Stomach (tissue), 9 donors: ENCODE results near the gene SALL2. TPM values are rescaled to one million over a fixed set of nuclear protein-coding genes. Genes with fewer than 3 reads are reported as not detected.
A peak's percentile ranks its signal among the peaks of the same experiment; 100 is the strongest.

ENCODE experiments used
- DNase-seq, 2 donors: peaks; one replicate each; pipeline versions ENCODE4 v3.0.0 to v3.0.0-alpha.2; 2013 to 2019
- H3K27ac ChIP-seq, 5 donors: fragments of 200-600 bp in 4 of 5; sonication (generic) in 4 of 5; one replicate each; pipeline ENCODE4 v1.5.1; 2013 to 2019; ENCODE audit warnings: mild to moderate bottlenecking in 1 of 5, moderate library complexity in 1 of 5
- H3K27me3 ChIP-seq, 3 donors: fragments of 200-600 bp; sonication (generic); one replicate each; pipeline ENCODE4 v1.5.1; 2017 to 2019; ENCODE audit warnings: mixed run types in 1 of 3
- H3K36me3 ChIP-seq, 4 donors: fragments of 200-600 bp; sonication (generic); 1 replicate in 3 of 4; 2 replicates in 1 of 4; pipeline ENCODE4 v1.5.1; 2016 to 2019
- H3K4me1 ChIP-seq, 4 donors: fragments of 200-600 bp; sonication (generic); one replicate each; pipeline ENCODE4 v1.5.1; 2016 to 2019
- H3K4me3 ChIP-seq, 4 donors: fragments of 200-600 bp; sonication (generic) in 3 of 4; one replicate each; pipeline ENCODE4 v1.5.1; 2016 to 2019; ENCODE audit warnings: mild to moderate bottlenecking in 1 of 4
- H3K9me3 ChIP-seq, 4 donors: fragments of 200-600 bp; sonication (generic); one replicate each; pipeline ENCODE4 v1.5.1; 2016 to 2019
- CTCF ChIP-seq, 7 experiments: fragments of 450-650 bp in 4 of 7; fragments of 200-600 bp in 3 of 7; sonication (generic) in 3 of 7; IDR thresholded peaks; one replicate each; pipeline ENCODE4 v1.5.1; 2016 to 2019; ENCODE audit warnings: antibody characterized with exemption in 7 of 7, control low read depth in 2 of 7, mild to moderate bottlenecking in 1 of 7
- EP300 ChIP-seq: sonication (generic); formaldehyde crosslinking; IDR thresholded peaks from one replicate; pipeline ENCODE4 v1.6.1; 2017; ENCODE audit warnings: antibody characterized with exemption
- POLR2A ChIP-seq, 4 donors: fragments of 450-650 bp; IDR thresholded peaks; one replicate each; pipeline ENCODE4 v1.6.1; 2016; ENCODE audit warnings: antibody characterized with exemption in 4 of 4, control low read depth in 2 of 4, mild to moderate bottlenecking in 1 of 4, moderate library complexity in 1 of 4
- POLR2AphosphoS5 ChIP-seq, 3 donors: sonication (generic); formaldehyde crosslinking; IDR thresholded peaks; one replicate each; pipeline ENCODE4 v1.6.1; 2016; ENCODE audit warnings: antibody characterized with exemption in 3 of 3
- WGBS, 5 donors: extraction: QIAGEN DNeasy Blood & Tissue Kit in 3 of 5; methylation state at CpG; one replicate each; pipeline versions ENCODE4 v1.1.5 to v1.1.7; 2013 to 2018; 5-methylcytosine and 5-hydroxymethylcytosine counted together
- intact Hi-C: fragments of 100-400 bp; cut with DNase I; formaldehyde crosslinking; loops from one replicate; pipeline ENCODE4 v1.15.1; 2023; ENCODE audit warnings: low total_unique reads
- polyA plus RNA-seq, 3 donors: library from polyadenylated mRNA; stranded (reverse); fragments of 200-250 nt; gene quantifications; one replicate each; pipeline ENCODE4 v1.2.3, GENCODE V29; 2013
- total RNA-seq, 5 donors: library from RNA; depleted of rRNA; stranded (reverse); fragments of >200 nt; gene quantifications; one replicate each; pipeline versions ENCODE4 v1.1.0 to v1.2.3, GENCODE V29; 2014 to 2016
- donor health status: healthy with polysubstance abuse.
- donor health status: Bipolar disorder and iron deficiency.
- donor health status: healthy.

SALL2 gene
- total and polyA plus RNA-seq, 8 donors: 2.5 to 15.2 (median 3.2) TPM; not detected in 2

- no peak overlapping the region for H3K27ac ChIP-seq
- H3K36me3 ChIP-seq: peaks cover 48 to 79% (median 72%) of the 10 kb centered on the region in 4 donors
- no peaks in the 10 kb centered on the region for H3K27me3 ChIP-seq
- TF ChIP-seq POLR2A (IDR thresholded peaks at IDR 0.05) (no peak), POLR2AphosphoS5 (IDR thresholded peaks at IDR 0.05) (no peak), EP300 (no peak), CTCF (IDR thresholded peaks at IDR 0.05) (no peak)
- no peak overlapping the region for H3K4me3 ChIP-seq
- 93 to 100% (median 94%) methylated on average over 5 of the region's 5 CpGs for WGBS, 5 donors
- H3K4me1 ChIP-seq: peaks cover 0 to 16% (median 8%) of the 10 kb centered on the region in 4 donors
- intact Hi-C loops: no loop called here
- H3K9me3 ChIP-seq: no peaks in the 10 kb centered on the region
- no peak for DNase-seq
Observed at GRCh38 chr14:21501568-21501967, 24.6 kb downstream of the SALL2 start.

DNA sequence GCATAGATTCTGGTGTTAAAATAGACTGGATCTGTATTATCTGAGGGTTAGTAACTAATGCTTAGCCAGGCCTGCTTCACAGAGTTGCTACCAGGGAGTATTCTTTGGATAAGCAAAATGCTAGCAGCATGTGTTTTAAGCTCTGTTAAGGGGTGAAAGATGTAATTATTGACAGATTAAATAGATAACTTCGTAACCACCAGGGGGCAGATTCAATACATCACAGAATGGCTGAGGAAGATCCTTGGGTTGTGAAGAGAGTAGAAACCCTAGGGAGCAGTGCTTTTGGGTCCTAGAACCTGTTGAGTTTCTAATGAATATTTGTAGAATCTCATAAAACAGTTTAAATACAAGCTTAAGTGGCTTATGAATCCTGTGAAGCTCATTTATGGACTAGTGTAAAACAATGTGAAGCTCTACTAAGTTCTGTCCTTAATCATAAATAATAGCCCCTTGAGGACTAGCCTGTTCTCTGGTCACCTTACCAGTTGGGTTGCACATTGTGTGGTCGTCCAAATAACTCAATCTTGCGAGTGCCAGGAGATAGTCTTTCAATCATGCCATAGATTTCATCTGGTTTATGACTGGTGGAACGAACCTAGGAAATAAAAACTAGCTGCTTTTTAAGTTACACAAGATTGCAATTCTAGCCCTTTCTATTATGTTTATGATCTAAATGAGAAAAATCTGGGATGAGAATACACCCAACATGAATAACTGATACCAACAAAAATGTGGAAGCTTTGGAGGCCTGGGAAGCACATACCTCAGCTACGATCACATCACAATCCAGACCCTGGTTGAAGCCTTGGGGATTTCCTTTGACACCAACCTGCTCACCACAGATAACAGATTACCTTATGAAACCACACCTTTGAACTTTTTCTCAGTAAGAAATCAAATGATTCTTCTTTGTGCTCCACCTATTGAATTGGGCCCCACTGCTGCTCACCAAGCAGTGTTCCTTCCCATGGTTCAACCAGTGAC is 27.3 kb downstream of the SALL2 start:
- TF ChIP-seq CTCF (IDR thresholded peaks at IDR 0.05): peak in 3 of 7 experiments; percentile 28 to 41 (median 37)
- no peak for TF ChIP-seq POLR2A (IDR thresholded peaks at IDR 0.05)
- Histone ChIP-seq H3K9me3 (no peaks in the 10 kb centered on the region), H3K27ac (no peak overlapping the region), H3K4me3 (no peak overlapping the region), H3K4me1 (no peaks in the 10 kb centered on the region), H3K36me3 (peaks cover 72 to 100% (median 100%) of the 10 kb centered on the region in 4 donors), H3K27me3 (no peaks in the 10 kb centered on the region)
- intact Hi-C loops: loop anchor here (10.0 kb wide), 1 partner anchor 56 kb away; no protein-coding TSS in a partner anchor
- 61 to 64% (median 63%) methylated on average over 5 of the region's 5 CpGs for WGBS, 5 donors
- peak in 1 of 2 donors; percentile 79 for DNase-seq

GRCh38 chr14:21496453-21496852 is 29.7 kb downstream of the SALL2 start:
- no peak overlapping the region for H3K4me3 ChIP-seq
- H3K27ac ChIP-seq: no peak overlapping the region
- no peaks in the 10 kb centered on the region for H3K27me3 ChIP-seq
- TF ChIP-seq EP300 (no peak), CTCF (IDR thresholded peaks at IDR 0.05) (no peak)
- intact Hi-C loops: loop anchor here (10.0 kb wide), 1 partner anchor 58 kb away; no protein-coding TSS in a partner anchor
- H3K9me3 ChIP-seq: no peaks in the 10 kb centered on the region
- no peak for DNase-seq
- WGBS, 5 donors: 85 to 91% (median 88%) methylated on average over 2 of the region's 2 CpGs
- no peaks in the 10 kb centered on the region for H3K4me1 ChIP-seq
- H3K36me3 ChIP-seq: peaks cover 84 to 100% (median 100%) of the 10 kb centered on the region in 4 donors

DNA sequence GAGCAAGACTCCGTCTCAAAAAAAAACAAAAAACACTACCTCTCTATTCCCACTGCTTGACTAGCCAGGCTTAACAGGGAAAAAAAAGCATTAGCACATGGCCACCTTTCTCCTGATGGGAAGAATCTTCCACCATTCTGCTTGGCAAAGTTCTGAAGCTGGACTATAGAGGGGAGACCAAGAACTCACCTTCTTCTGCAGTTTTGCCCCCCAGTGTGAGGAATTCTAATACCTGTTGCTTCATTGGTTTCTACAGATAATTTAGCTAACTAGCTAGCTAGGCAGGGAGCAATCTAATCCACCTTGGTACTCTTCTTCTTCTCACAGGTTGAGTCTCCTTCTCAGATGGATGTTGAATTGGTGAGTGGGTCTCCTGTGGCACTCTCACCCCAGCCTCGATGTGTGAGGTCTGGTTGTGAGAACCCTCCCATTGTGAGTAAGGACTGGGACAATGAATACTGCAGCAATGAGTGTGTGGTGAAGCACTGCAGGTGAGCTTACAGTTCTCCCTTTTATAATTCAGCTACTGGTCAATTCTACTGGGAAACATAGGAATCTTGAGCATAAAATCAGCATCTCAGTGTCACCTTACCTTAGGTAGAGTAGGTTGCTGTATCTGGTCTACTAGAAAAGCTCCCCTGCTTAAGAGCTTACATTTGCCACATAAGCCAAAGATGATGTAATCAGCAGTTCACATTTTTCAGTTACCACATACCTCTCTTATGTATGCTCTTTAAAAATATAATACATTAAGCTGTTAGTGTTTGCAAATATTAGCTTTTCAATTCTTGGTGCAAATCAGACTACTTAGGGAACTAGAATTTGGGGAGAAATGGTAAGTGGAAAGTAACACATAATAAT is 31.0 kb downstream of the SALL2 start:
- Histone ChIP-seq H3K4me3 (no peak overlapping the region), H3K4me1 (no peaks in the 10 kb centered on the region), H3K27me3 (no peaks in the 10 kb centered on the region), H3K27ac (no peak overlapping the region), H3K9me3 (no peaks in the 10 kb centered on the region), H3K36me3 (peaks cover 84 to 100% (median 100%) of the 10 kb centered on the region in 4 donors)
- DNase-seq: no peak
- intact Hi-C loops: loop anchor here (10.0 kb wide), 1 partner anchor 60 kb away; no protein-coding TSS in a partner anchor
- 50 to 89% (median 70%) methylated on average over 2 of the region's 2 CpGs for WGBS, 5 donors
- TF ChIP-seq EP300: no peak
- no peak for TF ChIP-seq CTCF (IDR thresholded peaks at IDR 0.05)
- no peak for TF ChIP-seq POLR2AphosphoS5 (IDR thresholded peaks at IDR 0.05)
- no peak for TF ChIP-seq POLR2A (IDR thresholded peaks at IDR 0.05)
